Inflammatory macrophage (primary cell): ENCODE data around the gene KAZN.
A peak's percentile ranks its signal among the peaks of the same experiment; 100 is the strongest.

Experiments
- DNase-seq, 2 donors: peaks; one replicate each; pipeline ENCODE4 v3.0.0-alpha.2; 2020 to 2022

KAZN gene

DNA sequence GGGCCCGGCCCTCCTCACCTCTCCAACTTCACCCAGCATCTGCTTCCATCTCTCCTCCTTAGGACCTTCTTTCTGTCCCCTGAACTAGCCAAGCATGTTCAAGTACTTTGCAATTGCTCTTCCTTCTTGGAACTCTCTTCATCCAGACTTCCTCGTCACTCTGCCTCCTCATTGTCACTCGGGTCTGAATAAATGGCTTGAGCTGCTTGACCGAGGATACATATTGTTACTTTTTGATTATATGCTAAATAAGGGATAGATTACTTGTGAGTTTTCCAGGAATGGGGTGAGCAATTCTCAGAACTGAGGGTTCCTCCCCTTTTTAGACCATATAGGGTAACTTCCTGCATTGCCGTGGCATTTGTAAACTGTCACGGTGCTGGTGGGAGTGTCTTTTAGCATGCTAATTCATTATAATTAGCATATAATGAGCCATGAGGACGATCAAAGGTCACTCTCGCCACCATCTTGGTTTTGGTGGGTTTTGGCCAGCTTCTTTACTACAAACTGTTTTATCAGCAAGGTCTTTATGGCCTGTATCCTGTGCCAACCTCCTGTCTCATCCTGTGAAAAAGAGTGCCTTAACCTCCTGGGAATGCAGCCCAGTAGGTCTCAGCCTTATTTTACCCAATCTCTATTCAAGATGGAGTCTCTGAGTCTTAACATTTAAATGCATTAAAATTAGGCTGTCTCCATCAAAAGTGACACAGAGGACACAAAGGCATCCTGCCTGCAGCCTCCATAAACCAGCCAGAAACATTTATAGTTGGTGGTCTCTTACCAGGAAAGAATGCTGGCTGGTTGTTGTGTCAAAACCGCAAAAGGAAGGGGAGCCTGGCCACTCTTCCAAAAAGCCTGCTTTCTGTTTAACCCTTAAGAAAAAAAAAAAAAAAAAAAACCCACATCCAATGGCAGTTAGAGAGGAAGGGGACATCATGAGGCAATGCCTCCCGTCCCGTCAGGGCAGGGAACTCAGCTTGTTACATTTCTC, 179.3 kb downstream of the KAZN start:
- DNase-seq = peak; percentile 48 to 62

DNA sequence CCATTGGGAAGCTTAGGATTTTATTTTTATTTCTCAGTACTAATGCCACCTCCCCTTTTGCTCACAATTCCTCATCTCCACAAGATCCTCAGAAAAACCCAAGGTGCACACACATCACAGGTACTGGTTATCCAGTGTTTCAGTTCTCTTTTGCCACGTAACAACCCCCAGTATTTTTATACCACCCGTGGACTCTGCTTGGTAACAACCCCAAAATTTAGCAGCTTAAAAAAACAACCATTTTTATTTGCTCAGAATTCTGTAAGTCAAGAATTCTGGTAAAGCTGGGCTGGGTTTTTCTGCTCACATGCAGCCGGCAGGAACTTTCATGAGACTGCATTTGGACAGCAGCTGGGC, 180.0 kb downstream of the KAZN start:
- no peak for DNase-seq

DNA sequence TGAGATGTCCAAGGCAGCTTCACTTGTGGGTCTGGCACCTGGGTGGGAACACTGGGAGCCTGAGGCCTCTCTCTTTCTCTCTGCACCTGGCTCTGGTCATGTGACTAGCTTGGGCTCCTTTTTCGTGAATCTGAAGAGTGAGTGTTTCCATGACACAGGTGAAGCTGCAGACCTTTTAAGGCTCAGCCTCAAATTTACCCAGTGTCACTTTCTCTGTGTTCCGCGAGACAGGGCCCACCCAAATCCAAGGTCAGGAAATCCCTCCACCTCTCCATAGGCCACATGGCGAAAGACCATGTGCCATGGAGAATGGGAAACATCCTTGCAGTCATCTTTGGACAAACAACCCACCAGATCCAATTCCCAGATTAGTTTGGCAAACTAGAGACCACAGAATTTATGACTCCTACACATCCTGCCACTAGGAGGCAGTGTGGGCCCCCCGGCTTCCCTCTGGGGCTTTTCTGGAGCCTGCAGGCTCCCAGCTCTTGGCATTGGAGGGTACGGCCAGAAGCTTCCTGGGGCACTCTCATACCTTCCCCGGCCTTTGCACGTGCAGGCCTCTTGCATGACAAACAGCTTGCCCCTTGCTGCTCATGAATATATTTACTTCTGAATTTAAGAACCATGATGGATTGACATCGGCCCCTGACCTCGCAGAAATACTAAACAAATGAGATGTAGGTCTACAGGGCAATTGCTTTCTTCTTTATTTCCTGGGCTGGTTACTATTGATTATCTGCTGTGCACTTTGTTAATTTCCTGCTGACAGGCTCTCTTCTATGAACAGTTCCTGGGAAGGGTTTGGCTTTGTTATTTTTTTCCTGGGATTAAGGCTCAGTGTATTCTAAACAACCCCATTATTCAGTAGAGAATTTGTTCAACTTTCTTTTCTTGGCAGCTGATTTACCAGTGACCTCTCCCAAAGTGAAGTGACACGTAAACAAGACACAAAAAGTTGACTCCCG, 180.7 kb downstream of the KAZN start:
- peak; percentile 24 to 30 for DNase-seq

DNA sequence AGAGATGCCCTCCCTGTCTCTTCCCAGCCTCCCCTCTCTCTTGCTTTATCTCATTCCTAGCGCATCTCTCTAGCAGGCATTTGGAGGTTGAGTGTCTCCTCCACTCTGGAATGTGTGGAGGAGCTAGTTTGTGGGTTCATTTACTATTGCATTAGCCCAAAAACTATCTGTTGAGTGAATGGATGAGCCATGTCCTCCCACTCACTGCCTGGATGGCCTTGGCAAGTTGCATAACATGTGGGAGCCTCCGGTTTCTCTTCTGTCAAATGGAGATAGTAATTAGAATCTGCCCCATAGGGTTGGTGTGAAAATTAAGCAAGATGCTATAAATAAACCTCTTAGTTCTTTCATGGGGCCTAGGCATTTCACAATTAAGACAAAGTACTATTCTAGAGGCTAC, 181.8 kb downstream of the KAZN start:
- peak; percentile 89 to 93 for DNase-seq

DNA sequence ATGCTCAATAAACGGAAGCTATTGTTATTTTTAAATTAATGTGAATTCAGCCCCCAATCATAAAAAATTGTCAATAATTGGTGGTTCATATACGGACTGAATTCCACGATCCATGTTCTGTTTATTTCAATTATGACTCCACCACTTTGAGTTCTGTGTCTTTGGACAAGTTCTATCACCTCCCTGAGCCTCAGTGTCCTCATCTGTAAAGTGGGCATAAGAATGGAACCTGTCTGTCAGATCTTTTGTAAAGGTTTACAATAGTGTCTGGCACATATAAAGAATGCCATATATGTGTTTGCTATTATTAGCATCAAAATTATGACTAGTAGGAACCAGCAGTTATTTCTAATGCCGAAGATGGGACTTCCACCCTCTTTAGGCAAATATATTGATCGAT, 183.3 kb downstream of the KAZN start:
- no peak for DNase-seq

DNA sequence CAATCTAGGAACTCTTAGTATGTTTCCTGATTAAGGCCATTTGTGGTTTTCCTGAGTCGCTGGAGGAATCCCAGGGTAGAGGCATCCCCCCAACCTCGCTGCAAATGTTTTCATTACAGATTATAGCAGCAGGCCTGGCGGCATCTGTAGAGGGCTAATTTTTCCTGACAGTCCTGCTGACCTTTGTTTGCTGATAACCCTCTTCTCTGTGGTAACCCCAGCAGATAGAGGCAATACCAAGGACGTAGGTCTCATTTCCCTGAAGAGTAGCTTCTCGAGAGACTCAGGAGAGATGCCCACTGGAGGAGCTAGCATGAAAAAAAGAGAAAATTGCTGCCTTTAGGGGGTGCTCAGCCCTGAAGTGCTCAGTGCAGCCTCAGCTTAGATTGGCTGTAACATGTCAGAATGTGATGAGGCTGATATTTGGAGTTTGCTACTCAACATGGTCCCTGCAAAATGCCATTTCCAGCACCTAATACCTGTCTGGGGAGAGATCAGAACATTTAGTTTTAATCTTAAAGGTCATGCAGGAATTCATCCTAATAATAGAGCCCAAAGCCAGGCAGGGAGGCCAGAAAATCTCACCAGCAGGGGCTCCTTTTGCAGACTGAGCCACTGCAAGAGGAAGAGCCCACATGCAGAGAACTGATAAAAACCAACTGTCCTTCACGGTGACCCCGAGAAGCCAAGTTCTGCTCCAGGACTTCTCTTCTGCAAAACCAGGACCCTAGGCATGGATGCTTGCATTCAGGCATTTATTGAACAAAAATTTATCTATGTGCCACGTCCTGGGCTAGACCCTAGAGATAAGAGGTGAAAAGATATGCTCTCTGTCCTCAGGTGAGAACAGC, 184.5 kb downstream of the KAZN start:
- DNase-seq = no peak

DNA sequence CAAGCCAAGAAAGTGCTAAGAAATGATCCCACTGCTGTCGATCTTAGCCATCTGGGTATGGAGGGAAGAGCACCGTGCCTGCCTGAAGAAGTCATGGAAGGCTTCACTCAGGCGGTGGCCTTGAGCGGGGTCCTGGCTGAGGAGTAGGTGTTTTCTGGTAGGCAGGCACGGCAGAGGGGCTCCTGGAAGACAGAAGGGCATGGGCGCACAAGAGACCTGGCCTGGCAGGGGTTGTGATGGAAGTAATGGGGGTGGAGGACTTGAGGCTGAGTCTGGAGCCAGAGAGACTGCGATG, 185.1 kb downstream of the KAZN start:
- DNase-seq = no peak

DNA sequence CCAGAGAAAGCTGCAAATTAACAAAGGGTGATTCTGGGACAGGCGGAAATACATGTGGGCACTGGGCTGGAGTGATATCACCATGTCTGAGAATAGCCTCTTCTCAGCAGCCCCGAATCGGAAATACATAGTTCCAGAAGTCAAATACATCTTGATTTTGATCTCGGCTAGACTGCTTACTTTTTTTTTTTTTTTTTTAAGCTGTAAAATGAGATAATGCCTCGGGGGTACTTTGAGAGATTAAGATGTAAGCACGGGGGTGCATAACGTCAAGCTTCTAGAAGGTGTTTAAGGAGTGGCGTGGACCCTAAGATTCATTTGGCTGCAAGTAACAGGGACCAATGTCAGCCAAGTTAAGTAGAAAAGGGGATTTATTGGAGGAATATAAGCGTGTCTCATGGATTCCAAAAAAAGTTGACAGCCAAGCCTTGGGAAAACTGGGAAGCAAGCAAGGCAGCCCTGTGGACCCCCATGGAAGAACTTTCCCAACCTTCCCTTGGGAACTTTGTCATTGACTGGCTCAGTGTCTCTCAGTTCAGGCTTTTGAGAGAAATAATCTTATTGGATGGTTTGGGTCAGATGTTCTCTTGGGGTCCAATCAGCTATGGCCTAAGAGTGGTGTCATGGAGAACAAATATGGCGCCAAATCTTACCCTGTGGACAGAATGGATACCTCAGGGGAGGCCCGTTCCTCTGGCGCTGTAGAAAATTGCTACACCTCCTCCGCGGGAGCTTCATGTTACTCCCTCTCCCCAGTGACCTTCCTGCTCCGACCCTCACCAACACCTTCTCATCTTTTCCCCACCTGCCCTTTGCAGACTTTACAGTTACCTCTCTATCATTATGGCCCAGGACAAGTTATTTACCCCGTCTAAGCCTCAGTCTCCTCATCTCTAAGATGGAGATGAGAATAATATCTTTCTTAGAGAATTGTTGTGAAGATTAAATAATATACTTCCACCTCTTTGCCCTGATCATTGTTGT, 186.6 kb downstream of the KAZN start:
- no peak for DNase-seq

DNA sequence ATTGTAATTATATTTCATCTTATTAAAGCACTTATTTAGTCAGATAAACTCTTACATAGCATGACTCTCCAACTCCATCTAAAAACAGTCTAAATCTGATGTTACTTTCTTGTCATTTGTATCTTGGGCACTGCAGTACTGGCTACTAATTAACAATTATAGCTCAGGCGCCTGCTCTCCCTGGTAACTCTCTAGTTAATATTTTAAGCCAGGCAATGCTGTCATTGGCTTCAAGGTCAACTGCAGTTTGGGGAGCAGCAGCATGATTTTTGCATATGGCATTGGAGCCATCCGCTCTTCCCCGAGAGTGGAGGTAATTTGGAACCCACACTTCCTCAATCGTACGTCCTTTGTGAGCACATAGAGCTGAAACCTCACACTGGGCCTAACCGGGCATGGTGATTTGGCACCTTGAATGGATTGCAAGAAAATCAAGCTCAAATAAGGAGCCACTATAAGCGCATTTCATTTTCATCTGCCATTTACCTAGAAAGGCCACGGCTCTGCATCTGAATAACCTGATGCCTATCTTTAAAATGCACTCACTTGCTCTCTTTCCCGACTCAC, 187.7 kb downstream of the KAZN start:
- no peak for DNase-seq

DNA sequence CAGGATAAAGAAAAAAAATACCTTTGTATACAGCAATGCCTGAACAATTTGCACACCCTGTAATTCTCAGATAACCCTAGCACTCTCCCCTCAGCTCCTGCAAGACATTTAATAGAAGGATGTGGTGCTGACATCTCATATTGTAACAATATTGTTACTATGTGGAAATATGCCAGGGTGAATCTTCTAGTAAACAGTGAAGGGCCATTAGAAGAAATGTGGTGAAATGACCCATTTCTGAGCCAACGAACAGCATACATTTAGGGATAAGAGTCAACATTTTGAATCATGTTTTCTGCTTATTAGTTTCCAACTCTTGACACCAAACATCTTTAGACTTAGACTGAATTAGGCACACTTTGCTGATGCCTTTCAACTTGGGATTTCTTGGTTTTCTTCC, 188.2 kb downstream of the KAZN start:
- DNase-seq = no peak

DNA sequence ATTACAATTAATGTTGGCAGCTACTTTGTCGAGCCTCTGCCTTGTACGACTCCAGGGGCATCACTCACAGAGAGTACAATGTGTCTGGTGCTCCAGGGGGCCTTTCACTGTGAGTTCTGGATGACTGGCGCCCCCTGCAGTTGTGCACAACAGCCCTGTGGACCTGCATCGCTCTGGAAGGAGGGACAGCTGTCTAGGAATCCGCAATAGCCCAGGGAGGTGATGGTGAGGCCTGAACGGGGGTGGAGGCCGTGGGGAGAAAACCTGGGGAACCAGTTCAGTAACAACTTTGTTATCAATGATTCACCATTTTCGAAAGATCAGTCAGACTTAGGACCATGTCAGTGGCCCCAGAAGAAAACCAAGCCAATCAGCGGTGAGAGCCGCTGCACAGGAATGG, 189.1 kb downstream of the KAZN start:
- DNase-seq = no peak

DNA sequence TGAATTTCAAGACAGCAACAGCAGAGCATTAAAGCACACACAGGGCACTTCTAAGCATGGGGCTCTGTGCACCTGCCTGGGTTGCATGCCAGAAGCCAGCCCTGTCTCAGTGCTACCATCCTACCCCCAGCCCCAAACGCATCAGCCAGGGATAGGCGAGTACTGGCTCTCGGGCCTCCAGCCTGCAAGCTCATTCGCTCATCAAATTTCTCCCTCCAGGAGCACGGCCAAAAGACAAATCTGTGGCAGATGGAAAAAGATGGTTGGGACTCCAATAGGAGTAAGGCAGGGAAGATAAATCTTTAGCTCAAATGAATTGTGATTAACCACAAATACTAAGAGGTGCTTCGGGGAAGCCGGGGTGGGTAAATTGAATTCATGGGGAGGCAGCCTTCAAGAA, 189.6 kb downstream of the KAZN start:
- DNase-seq = no peak

DNA sequence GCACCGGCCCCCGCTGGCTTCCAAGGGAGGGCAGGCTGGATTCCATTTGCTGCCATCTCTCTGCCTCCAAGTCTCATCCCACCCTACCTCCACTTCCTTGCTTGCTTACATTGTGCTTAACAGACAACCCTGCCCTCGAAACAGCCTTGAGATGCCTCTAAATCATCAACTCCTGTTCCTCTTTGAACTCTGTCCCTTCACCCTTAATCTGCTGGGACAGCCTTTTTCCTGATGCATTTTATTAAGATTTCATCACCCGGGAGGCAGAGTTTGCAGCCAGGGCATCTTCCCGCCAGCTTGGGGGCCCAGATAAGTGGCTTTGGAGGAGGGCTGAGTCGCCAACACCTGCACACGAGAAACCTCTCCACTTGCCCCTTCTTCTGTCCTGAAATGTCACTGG, 192.5 kb downstream of the KAZN start:
- DNase-seq = no peak

DNA sequence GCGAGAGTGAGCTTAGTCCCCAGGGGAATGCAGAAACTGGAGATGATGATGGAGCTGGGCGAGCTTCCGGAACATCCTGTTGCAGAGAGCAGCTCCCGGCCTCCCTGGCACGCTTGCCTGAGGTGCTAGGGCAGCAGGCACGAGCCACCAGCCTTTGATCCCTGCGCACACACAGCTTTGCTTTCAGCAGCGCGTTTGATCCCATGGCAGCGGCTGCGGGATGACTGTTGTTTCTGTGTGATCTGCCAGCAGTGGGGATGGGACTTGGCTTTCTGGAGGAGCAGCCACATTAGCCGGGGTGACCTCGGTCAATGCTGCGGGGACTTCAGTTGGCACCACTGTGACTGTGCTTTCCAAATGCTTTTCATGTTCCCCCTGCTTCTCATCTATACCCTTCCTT, 193.2 kb downstream of the KAZN start:
- DNase-seq = no peak

DNA sequence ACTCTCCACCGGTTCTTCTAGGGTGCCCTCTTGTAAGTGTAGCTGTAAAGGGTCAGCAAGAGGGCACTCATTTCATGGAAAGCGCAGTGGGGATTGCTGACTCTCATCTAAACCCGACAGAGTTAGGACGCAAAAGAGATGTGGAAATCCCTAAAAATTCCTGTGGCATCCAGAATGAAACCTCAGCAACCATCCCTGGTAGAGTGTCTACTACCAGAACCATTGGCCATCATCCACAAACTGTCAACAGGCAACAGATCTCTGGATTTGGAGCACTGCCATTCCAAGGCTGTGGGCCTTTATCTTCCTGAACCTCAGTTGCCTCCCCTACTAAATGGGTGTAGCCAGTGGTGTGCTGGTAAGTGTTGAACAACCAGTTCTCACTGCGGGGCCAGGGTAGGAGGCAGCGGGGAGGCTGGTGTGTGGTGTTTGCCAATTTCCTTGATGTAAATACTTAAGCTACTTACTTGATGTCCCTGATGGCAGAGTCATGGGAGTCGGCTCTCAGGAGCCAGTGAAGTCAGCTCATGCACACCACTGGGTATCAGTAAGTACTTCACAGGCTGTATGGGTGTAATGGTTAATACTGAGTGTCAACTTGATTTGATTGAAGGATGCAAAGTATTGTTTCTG, 195.8 kb downstream of the KAZN start:
- DNase-seq = no peak

DNA sequence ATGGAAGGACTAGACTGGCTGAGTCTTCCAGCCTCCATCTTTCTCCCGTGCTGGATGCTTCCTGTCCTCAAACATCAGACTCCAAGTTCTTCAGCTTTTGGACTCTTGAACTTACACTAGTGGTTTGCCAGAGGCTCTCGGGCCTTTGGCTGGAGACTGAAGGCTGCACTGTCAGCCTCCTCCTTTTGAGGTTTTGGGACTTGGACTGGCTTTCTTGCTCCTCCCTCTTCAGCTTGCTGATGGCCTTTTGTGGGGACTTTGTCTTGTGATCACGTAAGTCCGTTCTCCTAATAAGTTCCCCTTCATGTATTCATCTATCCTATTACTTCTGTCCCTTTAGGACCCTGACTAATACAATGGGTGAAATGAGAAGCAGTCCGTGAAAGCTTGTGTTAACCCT, 196.4 kb downstream of the KAZN start:
- DNase-seq = no peak

DNA sequence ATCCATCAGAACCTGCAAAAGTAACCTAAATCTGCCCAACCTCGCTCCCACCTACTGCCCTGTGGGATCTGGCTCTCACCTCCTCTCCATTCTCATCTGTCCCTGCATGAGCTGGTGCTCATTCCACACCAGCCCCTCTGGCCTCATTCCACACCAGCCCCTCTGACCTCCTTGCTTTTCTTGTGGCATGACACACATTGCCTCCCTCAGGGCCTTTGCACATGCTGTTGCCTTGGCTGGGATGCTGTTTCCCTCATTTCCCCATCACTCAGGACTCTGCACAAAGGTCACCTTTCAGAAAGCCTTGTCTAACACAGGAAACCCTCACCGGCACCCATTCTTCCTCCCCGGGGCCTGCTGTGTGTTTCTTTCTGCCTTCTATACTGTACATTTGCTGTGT, 197.1 kb downstream of the KAZN start:
- no peak for DNase-seq

DNA sequence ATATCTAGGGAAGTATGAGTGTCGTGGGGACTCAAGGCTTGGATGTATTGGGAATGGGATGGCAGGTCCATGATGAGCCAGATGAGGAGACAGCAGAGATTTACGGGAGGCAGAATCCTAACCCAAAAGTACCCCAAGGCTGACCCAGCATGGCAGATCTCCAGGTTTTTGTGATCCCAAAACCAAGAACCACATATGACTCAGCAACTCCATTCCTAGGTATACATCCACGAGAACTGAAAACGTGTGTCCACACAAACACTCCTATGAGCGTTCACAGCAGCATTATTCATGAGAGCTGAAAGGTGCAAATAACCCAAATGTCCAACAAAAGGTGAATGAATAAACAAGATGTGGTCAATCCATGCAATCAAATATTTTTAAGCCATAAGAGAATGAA, 201.5 kb downstream of the KAZN start:
- no peak for DNase-seq

DNA sequence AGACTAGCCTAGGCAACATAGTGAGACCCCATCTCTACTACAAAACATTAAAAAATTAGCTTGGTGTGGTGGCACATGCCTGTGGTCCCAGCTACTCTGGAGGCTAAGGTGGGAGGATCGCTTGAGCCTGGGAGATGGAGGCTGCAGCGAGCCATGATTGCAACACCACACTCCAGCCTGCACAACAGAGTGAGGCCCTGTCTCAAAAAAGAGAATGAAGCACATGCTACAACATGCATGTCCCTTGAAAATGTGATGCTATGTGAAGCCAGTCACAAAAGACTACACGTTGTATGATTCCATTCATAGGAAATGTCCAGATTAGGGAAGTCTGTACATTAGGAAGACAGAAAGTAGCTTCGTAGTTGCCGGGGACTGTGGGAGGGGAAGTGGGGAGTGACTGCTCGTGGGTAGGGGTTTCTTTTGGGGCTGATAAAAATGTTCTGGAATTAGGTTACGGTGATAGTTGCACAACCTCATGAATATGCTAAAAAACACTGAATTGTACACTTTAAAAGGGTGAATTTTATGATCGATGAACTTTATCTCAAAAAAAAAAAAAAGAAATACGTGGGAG, 202.1 kb downstream of the KAZN start:
- DNase-seq = peak in 1 of 2 donors; percentile 17
